ENCODE results near the gene BAIAP2. TPM values are rescaled to one million over a fixed set of nuclear protein-coding genes. Genes with fewer than 3 reads are reported as not detected.

Gene BAIAP2
- total RNA-seq, 1 donor from 2014 or later: 51.4 TPM

DNA sequence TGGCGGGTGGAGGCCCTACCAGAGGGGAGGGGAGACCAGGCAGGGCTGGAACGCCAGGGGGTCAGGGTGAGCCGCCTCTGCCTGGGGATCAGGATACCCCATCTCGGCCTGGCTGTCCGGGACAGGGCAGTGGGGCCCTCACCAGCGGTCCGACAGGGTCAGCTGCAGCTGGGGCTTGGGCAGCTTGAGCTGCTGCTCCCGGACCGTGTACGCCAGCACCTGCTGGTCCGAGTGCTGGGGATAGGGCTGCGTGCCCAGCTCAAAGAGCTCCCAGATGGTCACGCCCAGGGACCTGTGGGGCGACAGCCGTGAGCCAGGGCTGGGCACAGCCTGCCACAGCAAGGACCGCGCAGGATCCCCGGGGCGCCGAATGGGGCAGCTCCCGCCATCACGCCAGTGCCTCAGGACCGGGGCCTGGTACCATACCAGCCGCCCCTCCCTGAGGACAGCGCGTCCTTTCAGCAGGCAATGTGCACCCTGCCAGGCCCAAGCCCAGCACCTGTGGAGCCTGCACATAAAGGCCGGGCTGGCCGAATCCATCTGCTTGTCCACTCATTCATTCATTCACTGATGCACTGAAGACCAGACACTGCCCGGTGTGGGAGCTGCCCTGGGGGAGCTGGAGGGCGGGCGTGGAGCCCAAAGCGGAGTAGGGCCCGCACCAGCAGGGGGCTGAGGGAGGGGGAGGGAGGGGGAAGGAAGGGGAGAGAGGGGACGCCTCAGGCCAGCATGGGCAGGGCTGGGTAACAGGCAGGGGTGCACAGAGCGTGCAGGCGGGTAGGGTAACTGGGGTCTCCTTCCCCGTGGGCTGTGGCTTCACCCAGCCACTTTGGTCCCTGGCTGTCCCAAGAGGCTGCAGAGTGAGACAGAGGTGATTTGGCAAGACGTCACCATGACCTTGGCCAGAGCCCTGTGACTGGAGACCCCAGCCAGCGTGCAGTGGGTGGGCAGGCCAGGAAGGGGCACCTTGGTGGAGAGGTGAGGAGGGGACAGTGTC lies 88.4 kb downstream of the BAIAP2 start:
- Histone ChIP-seq H3K4me2 (ENCODE audit: low read length) (no peak overlapping the region), H2AFZ (ENCODE audit: low read depth, low read length) (no peak overlapping the region), H3K4me3 (ENCODE audit: insufficient read depth, low read depth, low read length) (no peak overlapping the region), H3K9me3 (ENCODE audit: insufficient read depth, low read depth, low read length) (no peaks in the 10 kb centered on the region), H4K20me1 (ENCODE audit: insufficient read depth, low read length) (no peaks in the 10 kb centered on the region), H3K27ac (ENCODE audit: low read depth, low read length) (no peak overlapping the region), H3K36me3 (ENCODE audit: insufficient read depth, low read length) (no peaks in the 10 kb centered on the region), H3K27me3 (ENCODE audit: insufficient read depth, low read length) (peaks cover 3% of the 10 kb centered on the region), H3K4me1 (ENCODE audit: insufficient read depth, low read length) (peaks cover 8% of the 10 kb centered on the region), H3K79me2 (ENCODE audit: insufficient read depth, low read length) (no peaks in the 10 kb centered on the region), H3K9ac (ENCODE audit: low read length) (no peak overlapping the region)
- FAIRE-seq (no peak), DNase-seq (ENCODE audit: low read depth) (no peak)
- H3K4me3 Mint-ChIP-seq (ENCODE audit: unreplicated experiment): no peak overlapping the region
- no peaks in the 10 kb centered on the region for H3K36me3 Mint-ChIP-seq (ENCODE audit: low read depth, unreplicated experiment)
- TF ChIP-seq, protein P1, sequence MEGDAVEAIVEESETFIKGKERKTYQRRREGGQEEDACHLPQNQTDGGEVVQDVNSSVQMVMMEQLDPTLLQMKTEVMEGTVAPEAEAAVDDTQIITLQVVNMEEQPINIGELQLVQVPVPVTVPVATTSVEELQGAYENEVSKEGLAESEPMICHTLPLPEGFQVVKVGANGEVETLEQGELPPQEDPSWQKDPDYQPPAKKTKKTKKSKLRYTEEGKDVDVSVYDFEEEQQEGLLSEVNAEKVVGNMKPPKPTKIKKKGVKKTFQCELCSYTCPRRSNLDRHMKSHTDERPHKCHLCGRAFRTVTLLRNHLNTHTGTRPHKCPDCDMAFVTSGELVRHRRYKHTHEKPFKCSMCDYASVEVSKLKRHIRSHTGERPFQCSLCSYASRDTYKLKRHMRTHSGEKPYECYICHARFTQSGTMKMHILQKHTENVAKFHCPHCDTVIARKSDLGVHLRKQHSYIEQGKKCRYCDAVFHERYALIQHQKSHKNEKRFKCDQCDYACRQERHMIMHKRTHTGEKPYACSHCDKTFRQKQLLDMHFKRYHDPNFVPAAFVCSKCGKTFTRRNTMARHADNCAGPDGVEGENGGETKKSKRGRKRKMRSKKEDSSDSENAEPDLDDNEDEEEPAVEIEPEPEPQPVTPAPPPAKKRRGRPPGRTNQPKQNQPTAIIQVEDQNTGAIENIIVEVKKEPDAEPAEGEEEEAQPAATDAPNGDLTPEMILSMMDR (IDR thresholded peaks at IDR 0.05; ENCODE audit: insufficient read depth, low read depth, low read length): no peak
- TF ChIP-seq EZH2 (IDR thresholded peaks at IDR 0.05; ENCODE audit: insufficient read depth, low read length): no peak
- no peaks in the 10 kb centered on the region for H3K9me3 Mint-ChIP-seq (ENCODE audit: unreplicated experiment)
- H3K27me3 Mint-ChIP-seq (ENCODE audit: low read depth, unreplicated experiment): peaks cover 3% of the 10 kb centered on the region
- no peak overlapping the region for H3K27ac Mint-ChIP-seq (ENCODE audit: unreplicated experiment)
- H3K4me1 Mint-ChIP-seq (ENCODE audit: low read depth, unreplicated experiment): no peaks in the 10 kb centered on the region

DNA sequence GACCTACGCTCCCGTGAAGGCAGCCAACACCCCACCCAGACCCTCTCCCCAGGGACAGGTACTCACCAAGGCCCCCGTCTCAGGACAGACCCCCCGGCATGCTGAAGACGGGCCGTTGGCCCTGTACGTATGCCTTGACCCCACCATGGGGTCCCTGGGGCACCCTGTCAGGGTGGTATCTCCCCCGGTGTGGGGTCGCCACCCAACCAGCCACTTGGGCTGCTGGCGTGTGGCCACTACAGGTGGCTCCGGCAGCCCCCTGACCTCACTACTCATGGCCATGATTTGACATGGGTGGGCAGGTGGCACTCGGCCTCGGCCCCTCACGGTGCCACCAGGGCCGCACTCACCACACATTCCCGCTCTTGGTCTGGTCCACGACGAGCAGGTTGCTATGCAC lies 89.4 kb downstream of the BAIAP2 start:
- TF ChIP-seq, protein P1 (IDR thresholded peaks at IDR 0.05; ENCODE audit: insufficient read depth, low read depth, low read length): no peak
- TF ChIP-seq EZH2 (IDR thresholded peaks at IDR 0.05; ENCODE audit: insufficient read depth, low read length): no peak
- no peaks in the 10 kb centered on the region for H4K20me1 ChIP-seq (ENCODE audit: insufficient read depth, low read length)
- no peaks in the 10 kb centered on the region for H3K79me2 ChIP-seq (ENCODE audit: insufficient read depth, low read length)
- no peak overlapping the region for H3K27ac ChIP-seq (ENCODE audit: low read depth, low read length)
- no peak for DNase-seq (ENCODE audit: low read depth)
- H2AFZ ChIP-seq (ENCODE audit: low read depth, low read length): no peak overlapping the region
- no peaks in the 10 kb centered on the region for H3K9me3 ChIP-seq (ENCODE audit: insufficient read depth, low read depth, low read length)
- H3K4me1 ChIP-seq (ENCODE audit: insufficient read depth, low read length): peaks cover 2% of the 10 kb centered on the region
- H3K4me3 Mint-ChIP-seq (ENCODE audit: unreplicated experiment): no peak overlapping the region
- H3K27ac Mint-ChIP-seq (ENCODE audit: unreplicated experiment): no peak overlapping the region
- no peaks in the 10 kb centered on the region for H3K36me3 ChIP-seq (ENCODE audit: insufficient read depth, low read length)
- no peak for FAIRE-seq
- no peaks in the 10 kb centered on the region for H3K4me1 Mint-ChIP-seq (ENCODE audit: low read depth, unreplicated experiment)
- H3K27me3 Mint-ChIP-seq (ENCODE audit: low read depth, unreplicated experiment): peaks cover 3% of the 10 kb centered on the region
- peaks cover 3% of the 10 kb centered on the region for H3K27me3 ChIP-seq (ENCODE audit: insufficient read depth, low read length)
- H3K4me2 ChIP-seq (ENCODE audit: low read length): no peak overlapping the region
- no peaks in the 10 kb centered on the region for H3K9me3 Mint-ChIP-seq (ENCODE audit: unreplicated experiment)
- H3K36me3 Mint-ChIP-seq (ENCODE audit: low read depth, unreplicated experiment): no peaks in the 10 kb centered on the region
- no peak overlapping the region for H3K4me3 ChIP-seq (ENCODE audit: insufficient read depth, low read depth, low read length)
- H3K9ac ChIP-seq (ENCODE audit: low read length): no peak overlapping the region
